ENCODE measurements around the gene CCSER1.

Gene CCSER1

GRCh38 chr4:90198086-90198847 is 71.1 kb downstream of the CCSER1 start:
- FAIRE-seq: no peak

GRCh38 chr4:90207887-90208454 is 80.8 kb downstream of the CCSER1 start:
- FAIRE-seq: no peak

GRCh38 chr4:90209922-90210321 is 82.7 kb downstream of the CCSER1 start:
- FAIRE-seq: no peak

DNA sequence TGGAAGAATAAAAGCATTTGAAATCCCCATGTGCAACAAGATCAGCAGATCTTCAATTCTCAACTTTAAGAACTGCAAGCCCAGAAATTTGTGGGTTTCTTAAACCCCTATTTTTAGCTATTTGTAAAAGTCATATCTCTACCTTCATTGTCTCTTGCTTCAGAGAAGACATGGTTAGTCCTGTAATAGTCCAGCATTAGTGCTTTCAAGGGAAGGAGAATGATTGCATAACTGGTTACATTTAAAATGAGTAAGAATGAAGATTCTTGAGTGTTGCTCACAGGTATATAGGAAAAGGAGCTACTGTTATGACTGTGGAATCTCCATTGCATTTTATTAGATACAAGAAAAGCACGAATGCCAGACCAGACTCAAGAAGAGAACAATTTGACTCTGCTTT is 84.0 kb downstream of the CCSER1 start:
- no peak for FAIRE-seq

DNA sequence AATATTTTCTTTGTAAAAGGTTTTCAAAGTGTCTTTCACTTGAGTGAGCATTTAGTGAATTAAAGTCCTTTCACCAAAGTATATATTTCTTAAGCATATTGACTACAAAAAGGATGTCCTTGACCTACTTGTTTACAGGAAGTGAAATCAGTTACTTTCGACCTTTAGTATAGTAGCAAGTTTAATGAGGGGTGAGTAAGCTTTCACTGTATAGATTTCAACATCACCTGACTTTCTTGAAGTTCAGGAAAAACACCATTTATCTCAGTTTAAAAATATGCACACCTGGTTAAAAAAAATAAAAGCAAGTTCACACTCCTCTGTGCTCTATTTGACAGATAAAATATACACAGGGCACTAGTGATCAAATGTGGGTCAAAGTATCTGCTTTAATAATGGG is 88.1 kb downstream of the CCSER1 start:
- no peak for FAIRE-seq

DNA sequence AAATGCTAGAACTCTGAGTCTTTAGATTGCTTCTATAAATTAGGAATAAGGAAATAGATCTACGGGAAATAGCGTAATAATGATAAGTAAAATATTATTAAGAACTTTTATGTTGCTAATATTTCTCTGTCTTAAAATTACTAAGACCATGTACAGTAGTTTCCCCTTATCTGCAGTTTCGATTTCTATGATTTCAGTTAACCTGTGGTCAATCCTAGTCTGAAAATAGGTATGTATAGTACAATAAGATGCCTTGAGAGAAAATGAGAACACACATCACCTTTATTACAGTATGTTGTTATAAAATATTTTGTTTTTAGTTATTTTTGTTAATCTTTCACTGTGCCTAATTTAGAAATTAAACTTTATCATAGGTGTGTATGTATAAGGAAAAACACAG is 92.6 kb downstream of the CCSER1 start:
- FAIRE-seq: no peak

GRCh38 chr4:90220459-90220858 is 93.3 kb downstream of the CCSER1 start:
- FAIRE-seq: no peak

GRCh38 chr4:90226734-90227133 is 99.5 kb downstream of the CCSER1 start:
- no peak for FAIRE-seq

DNA sequence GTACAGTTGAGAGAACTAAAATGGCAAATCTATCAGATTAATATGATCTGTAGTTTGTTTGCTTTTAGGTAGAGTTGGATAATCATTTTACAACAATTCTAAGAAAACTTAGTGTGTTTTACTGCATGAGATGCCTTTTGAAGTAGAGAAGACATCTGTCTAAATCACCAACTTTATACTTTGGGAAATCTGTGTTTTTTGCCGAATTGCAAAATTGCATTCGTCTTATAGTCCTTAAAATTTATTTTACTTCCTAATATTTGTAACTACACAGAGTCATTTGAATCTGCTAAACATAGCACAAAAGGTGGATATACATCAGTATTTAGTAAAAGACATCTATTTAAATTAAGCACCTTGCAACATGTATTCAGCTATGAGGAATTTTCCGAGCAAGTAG is 100.0 kb downstream of the CCSER1 start:
- no peak for FAIRE-seq

DNA sequence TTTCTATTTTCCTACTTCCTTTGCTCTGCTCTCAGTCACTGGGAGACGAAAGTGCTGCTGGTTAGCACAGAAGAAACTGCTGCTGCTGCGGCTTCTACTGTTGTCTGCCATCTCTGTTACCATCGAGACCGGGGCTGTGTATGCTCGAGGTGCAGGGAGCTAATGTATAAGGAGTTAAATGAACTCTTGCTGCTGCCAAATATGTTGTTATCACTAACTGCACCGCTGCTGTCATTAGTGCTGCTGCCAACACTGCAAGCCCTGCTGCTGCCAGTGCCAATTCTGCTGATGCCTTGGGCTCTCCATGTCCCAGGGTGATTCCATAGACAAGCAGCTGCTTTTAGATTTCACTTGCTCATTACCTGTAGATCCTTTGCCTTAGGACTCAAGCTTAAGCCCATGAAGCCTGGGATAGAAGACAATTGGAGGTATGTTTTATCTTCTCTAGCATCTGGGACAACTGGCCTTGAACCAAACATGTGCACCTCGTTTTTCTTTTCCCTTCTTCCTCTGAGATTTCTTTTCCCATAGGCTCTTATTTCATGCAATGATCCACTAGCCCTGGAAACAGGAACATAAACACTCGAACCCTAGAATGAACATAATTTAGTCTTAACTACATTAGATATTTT is 107.8 kb downstream of the CCSER1 start:
- no peak for FAIRE-seq

DNA sequence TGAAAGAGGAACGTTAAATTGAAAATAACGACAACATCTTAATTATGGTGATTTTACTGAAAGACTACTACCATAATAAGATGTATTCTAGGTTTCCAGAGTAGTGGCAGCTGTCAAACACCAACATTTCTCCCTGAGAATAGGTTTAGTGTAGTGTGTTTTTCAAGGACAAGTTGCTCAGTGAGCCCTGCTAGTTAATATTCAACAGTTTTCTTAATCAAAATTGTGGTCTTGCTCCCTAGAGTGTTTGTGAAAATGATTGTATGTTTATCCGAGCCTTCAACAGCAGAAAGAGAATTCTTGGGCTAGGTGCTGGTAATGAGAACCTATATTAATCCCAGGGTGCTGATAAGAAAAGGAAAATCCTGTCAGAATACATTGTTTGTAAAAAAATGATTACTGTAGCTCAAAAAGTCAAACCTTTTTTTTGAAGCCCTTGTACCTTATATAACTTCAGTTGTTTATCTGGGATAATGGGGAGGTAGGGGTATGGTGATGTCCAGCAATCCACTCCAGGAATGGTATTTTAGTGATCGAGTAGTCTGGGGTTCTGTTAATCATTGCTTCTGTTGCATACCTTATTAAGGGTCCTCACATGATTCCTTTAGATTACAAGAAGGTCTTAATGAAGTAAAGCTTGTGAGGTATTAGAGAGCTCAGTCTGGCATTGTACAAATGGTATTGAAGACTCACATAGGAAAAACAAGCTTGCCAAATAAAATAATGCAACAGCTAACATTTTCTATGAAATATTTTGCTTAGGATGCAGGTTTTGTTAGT is 110.7 kb downstream of the CCSER1 start:
- no peak for FAIRE-seq

DNA sequence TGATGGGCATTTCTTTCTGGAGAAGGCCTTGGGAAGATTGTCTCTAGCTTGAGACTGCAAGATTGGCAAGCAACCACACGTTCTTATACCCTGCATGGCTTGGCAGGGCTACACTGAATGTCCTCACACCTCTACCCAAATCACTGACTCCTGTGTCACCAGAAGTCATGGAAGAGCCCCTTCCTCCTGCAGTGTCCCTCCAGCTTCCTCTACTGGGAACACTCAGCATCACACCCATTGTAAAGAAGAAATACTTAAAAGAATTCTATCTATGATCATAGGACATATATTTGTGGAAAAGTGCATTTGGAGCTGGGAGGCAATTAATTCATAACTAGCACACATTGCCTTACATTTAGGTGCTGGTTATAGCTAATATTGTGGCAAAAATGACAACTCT is 113.1 kb downstream of the CCSER1 start:
- FAIRE-seq: no peak

GRCh38 chr4:90241008-90241407 is 113.8 kb downstream of the CCSER1 start:
- FAIRE-seq: no peak

DNA sequence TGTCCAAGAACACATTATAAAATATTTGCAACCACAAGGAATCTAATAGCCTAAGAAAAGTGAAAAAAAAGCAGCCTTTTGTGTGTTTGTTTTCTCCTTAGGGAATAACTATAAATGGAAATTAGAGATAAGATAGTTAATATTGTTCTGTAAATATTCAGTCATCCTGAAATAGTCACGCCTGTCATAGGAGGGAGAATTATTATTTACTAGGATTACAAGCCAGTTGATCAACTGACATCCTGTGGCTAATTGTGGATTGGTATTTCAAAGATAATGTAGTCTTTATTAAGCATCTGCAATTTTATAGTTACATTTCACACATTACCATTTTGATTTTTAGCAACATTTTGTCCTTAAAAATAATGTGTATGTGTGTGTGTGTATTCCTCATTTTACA is 118.6 kb downstream of the CCSER1 start:
- FAIRE-seq: no peak

GRCh38 chr4:90246816-90247215 is 119.6 kb downstream of the CCSER1 start:
- no peak for FAIRE-seq

DNA sequence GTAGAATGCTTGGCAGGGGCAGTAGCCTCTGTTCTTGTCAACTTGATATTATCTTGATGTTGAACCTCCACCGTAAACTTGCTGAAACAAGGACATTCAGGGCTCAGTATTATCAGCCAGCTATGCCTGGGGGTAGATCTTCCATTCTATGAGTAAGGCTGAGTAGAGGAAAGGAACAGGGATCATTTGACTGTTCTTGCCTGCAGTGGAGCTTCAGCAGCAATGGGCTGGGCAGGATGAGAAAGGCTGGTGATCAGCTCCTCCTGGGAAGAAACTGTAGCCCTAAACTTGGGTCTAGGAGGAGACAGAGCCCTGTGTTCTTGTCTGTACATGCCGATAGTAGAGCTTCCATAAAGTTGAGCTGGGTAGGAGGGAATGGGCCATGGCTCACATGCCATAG is 127.2 kb downstream of the CCSER1 start:
- FAIRE-seq: no peak

DNA sequence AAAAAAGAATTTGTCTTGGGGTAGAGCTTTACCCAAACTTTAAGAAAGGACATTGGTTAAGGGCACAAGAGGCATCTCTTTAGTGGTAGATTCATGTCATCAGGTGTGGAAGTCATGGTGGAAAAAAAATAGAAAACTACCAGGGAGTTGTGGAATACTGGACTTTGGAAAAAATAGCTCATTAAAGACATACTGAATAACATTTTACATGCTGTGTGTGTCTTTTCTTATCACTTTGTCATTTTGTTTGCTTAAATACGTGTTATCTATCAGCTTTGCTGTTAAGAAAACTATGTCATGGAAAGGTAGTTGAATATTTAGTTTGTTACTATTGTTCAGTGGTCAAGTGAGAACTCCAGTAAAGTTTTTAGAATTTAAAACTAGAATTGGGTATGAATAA is 147.0 kb downstream of the CCSER1 start:
- FAIRE-seq: no peak

DNA sequence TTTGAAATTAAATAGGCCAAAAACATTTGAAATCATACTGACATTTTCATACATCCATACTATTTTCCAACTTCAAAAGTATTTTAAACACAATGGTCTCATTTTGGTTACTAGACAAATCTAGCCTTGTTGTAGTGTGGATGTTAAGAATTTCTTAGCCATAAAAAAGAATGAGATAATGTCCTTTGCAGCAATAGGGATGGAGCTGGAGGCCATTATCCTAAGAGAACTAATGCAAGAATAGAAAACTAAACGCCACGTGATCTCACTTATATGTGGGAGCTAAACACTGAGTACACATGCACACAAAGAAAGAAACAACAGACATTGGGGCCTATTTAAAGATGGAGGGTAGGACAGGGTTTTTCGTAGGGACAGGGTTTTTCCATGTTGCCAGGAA is 153.8 kb downstream of the CCSER1 start:
- no peak for FAIRE-seq

GRCh38 chr4:90281541-90282355 is 154.6 kb downstream of the CCSER1 start:
- no peak for FAIRE-seq

DNA sequence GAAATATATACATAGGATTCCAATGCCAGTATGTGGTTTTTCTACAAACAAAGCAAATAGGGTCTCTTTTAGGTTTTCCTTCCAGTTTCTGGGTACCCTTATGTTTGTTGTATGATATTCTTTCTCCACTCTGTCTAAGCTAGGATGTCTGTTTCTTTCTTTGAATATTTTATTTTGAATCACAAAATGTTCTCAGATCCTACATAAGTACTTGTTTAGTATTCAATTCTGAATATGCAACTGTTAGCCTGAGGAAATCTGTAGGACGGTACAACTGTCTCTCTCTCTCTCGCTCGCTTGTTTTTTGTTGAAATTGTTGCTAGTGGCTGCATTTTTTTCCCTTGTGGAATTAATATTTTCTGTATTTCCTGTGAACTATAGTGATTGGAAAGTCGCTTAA is 163.2 kb downstream of the CCSER1 start:
- FAIRE-seq: no peak

DNA sequence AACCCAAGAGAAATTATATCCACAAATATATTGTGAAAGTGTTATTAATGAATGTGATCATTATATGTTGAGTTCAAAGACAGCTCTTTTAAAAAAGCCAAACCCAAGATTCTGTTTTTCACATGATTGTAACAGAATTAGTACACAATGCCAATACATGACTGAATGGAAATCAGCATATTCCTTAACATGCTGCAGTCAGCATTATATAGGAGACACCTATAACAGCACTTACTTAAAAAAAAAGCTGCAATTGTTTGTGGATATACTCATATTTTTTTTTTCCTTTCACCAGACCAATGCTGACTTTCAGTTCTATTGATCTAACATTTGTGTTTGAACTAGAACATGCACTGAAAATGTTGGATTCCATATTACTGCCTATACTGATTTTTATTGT is 165.2 kb downstream of the CCSER1 start:
- FAIRE-seq: no peak

DNA sequence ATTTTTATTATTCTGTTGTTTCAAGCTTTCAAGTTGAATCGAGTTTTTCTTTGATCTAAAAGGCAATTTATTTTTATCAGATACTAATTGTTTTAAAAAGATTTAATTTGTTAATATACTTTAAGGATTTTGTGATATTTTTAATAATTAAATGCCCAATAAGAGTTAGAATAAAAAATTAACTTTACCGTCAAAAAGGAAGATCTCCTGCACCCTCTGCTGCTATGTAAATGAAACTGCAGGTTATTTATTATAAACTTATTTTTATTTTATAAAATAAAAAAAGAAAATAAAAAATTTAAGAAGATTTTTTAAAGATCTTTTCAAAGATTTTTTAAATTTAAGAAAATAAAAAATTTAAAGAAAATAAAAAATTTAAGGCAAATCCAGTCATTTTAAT is 166.1 kb downstream of the CCSER1 start:
- FAIRE-seq: peak; percentile 99

- no peak for FAIRE-seq
Measured at GRCh38 chr4:90299373-90299772, 172.2 kb downstream of the CCSER1 start.

Measured in A204.1 (cell line).